Putamen (tissue), 1 donor: Measurements from ENCODE around the gene RASGRP3.

Experiments
- DNase-seq: peaks from one replicate; pipeline ENCODE4 v3.0.0-alpha.2; 2016; ENCODE audit warnings: low spot score

Gene RASGRP3

DNA sequence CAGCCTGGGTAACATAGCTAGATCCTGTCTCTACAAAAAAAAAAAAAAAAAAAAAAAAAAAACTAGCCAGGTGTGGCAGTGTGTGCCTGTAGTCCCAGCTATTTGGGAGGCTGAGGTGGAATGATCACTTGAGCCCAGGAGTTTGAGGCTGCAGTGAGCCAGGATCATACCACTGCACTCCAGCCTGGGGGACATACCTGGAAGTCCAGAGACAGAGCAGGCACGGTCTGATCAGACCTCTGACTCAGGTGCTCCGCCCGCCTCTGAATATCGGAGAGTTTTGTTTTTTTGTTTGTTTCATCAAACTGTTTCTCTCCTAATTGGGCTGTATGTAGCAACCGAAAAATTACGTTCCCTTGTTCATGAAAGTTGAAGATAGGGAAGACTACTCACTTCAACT, 49.2 kb downstream of the RASGRP3 start:
- no peak for DNase-seq

DNA sequence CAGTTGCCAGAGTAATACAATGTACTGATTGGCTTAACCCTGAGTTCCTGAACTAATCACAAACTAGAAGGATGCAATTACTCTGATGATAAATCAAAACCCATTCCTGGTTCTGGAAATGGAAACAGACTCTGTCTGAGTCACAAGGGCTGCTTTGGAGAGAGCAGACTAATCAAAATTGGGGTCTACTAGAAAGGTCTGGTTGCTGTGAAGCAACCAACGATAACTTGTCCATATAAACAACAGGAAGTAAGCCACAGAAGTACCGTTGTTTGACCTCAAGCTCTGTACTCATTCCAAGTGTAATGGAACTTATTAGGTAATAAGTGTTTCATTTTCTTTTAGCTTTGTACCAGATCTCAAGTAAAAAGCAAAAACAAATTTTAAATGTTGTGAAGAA, 49.7 kb downstream of the RASGRP3 start:
- no peak for DNase-seq

DNA sequence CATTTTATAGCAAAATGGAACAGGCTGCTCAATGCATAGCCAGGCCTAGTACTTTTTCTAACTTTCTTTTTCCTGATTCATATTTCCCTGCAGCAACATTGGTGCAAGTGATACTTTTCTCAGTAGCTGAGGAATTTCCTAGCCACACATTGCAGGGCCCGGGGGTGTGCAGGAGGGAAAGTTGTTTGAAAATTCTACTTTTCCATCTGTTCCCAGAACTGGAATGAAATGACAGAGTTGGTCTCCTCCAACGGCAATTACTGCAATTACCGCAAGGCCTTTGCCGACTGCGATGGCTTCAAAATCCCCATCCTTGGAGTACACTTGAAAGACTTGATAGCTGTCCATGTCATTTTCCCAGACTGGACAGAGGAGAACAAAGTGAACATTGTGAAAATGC, 50.5 kb downstream of the RASGRP3 start:
- DNase-seq: no peak

DNA sequence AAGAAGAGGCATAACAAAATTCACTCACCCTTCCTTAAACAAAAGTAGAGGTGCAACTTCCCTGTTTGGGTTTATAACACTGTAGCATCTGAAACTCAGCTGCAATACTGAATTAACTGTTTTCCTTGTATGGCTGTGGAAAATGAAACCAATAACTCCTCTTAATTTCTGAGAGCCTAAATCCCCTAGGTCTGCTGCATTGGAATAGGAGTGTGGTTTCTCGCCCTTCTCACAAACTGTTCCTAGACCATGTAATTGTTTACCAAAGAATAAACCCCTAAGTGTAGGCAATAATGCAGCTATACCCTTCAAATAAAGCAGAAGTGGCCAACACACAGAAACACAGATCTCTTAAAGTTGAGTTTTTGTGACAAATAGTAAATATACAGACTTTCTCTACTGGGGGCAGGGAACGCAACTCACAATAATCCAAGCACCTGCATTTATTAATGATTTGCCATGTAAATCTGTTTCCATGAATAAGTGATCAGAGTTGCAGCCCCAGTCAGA, 52.0 kb downstream of the RASGRP3 start:
- DNase-seq: no peak

DNA sequence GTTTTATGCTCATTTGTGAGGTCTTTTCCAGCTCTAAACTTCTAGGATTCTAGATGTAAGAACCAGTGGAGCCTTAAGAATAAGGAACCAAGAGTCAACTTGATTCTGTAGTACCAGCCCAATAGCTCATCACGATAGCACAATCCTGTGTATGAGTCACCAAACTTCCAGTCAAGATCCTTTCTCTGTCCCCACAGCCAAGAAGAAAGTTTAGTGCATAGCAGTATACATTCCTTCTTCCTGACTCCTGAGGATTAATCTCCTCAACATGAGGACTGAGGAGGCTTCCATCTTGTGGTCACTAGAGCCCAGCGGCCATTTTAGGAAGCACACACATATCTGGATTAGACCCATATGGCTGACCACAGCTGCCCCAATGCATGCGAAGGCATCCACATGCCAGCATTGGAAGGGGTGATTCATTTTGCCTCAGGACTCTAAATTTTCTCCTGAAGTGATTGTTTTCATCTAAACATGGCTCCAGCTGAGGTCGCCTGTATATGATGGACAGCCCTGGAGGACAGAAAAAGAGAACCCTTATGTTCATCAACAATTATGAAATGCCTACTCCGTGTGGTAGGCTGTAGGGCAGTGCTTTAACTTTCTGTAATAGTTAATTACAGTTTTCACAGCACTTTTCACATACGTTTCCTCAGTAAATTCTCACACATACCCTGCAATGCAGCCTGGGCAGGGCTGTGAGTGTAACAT, 53.5 kb downstream of the RASGRP3 start:
- no peak for DNase-seq

DNA sequence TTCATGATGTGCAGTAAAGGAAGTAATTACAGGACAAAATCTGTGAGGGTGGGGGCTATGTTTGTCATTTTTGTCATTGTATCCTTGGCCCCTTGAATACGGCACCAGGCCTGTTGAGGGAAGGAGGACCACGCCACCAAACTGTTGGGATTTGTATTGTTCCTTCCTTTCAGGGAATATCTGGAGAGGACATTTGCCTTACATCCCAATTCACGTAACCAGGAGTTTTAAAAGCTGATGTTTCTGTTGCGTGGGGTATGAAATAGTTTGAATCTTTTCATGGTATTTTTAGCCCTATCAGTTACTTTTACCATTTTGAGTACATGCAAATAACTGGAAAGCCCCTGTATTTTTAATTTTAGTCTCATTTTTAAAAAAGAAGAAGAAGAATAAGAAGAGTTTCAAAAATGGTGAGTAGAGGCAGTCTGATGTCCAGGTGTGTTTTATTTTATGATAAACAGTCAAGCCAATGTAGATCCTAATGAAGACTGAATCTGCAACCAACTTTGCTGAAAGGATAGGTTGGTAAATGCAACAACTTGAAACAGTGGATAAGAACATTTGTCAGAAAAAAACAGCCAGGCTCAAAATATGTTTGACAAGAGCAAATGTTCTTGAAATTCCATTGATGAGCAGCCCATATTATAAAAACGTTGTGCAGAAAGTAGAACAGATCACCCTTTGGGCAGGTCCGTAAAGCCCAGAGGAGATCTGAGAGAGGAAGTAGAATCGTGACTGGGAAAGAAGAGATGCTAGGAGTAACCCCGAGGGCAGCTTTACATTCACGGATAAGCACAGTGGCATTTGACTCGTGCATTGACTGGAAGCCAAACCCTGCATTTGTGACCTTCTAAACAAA, 54.5 kb downstream of the RASGRP3 start:
- no peak for DNase-seq

DNA sequence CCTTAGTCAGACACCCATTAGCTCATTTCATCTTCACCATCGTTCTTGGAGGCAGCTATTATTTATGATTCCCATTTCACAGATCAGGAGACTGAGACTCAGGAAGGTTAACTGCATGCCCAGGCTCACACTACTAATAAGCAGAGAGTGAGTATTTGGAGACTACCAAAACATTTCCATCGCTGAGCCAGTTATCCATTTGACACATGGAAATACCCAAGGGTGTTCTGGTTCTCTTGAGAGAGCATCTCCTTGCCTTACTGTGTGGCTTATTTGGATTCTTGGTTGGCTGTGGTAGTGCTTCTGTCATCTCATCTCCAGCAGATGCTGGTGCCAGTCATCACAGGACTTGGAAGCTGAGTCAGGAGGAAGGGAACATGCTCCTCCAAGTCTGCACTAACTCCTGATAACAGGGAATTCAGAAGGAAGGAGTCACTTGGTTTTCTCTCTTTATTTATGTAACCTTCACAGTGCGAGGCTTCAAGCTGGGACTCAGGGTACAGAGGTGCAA, 55.2 kb downstream of the RASGRP3 start:
- no peak for DNase-seq

DNA sequence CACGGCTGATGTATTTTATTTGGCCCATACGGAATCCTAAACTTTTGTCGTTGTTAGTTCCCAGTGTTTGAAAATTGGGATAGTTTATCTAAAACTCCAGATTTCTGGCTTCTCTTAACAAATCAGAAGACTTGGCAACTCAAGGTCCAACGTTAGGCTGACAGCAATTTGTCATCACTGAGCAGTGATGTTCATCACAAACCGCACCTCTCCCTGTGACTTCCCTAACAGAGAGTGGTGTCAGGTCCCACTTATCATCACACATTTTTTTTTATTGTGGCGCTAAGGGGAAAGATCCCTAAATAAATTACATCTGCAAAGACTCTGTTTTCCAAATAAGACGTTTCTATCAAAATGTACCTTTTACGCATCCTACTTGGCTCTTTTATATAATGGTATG, 55.7 kb downstream of the RASGRP3 start:
- DNase-seq: no peak

DNA sequence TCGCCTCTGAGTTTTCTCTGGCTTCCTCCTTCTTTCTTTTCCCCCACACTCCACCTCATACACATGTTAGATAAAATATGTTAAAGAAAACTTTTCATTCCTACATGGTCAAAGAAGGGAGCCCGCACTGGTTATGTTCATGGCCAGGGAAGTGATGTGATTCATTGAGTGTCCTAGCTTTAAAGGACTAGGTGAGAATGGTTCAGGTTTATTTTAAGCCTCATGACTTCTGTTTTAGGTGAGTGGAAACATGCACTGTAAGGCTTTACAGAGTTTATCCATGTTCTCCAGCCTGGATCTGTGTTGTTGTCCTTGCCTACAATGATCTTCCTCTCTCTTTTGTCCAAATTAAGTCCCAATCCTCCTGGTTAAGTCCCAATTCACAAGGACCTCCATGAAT, 56.5 kb downstream of the RASGRP3 start:
- DNase-seq: no peak

DNA sequence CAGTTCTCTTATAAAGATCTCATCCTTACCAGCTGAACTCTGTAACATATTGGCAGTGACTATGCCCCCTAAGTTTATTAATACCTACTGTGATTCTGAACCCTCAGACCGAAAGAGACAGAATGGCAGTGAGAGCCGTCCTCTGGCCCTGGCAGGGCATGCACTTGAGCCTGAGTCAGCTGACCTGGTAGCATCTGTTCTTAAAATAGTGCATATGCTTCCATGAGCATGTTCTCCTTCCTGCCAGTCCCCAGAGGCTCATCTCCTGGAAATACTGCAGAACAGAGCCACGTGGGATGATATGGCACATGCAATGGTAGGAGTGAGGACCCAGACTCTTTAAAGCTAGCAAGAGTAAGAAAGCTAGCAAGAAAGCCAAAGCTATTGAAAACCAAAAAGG, 59.0 kb downstream of the RASGRP3 start:
- DNase-seq: no peak

DNA sequence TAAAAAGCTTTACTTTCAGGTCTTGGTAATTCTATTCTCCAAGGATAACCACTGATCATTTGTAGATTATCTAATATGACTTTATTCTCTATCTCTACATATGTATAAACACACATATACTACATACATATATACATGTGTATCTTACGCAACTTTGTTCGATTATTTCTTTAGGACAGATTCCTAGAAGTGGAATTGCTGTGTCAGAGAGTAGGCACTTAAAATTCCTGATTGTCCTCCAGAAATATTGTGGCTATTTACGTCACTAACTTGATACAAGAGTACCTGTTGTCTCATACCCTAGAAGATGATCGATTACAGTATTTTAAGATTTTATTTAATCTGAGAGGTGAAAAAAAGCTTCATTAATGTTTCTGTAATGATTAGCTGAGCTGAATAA, 64.8 kb downstream of the RASGRP3 start:
- no peak for DNase-seq

DNA sequence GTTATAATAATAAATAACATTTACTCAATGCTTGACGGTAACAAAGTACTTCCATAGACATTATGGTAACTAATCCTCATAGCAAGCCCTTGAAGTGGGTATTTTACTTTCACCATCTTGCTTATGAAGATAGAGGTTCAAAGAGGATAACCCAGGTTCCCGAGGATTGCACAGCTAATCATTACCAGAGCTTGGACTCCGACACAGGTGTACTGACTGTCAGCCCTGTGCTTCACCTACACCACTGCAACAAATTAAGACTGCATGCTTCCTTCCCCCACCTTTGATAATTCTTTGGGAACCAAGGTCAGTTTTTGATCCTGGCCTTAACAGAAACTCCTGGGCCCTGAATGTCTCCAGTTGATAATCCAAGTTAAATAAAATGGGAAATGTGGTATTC, 73.8 kb downstream of the RASGRP3 start:
- no peak for DNase-seq

DNA sequence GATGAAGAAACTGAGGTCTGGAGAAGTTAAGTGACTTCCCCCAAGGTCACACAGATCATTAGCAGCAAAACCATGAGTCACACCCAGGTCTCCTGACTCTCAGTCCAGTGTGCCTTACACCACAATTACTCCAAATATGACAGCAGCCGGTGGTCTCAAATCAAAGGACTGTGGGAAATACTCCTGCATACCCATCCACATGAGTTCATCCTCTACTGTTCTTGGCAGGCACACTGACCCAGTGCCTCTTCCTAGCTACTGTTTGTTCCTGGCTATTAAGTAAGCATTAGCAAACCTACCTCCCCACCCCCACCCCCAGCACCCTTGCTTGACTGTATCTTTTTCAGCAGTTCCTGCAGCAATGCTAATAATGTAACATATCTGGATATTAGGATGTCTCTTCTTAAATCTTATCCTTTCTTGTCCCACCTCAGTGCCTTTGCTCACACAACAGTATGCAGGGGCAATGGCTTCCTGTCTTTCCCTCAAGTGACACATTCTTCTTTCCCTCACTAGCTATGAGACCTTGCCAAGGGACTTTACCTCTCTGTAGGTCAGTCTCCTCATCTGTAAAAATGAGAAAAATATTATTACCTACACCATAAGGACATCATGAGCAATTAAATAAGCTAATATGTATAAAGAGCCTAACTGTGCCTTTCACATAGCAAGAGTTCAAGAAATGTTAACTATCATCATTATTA, 76.5 kb downstream of the RASGRP3 start:
- no peak for DNase-seq

DNA sequence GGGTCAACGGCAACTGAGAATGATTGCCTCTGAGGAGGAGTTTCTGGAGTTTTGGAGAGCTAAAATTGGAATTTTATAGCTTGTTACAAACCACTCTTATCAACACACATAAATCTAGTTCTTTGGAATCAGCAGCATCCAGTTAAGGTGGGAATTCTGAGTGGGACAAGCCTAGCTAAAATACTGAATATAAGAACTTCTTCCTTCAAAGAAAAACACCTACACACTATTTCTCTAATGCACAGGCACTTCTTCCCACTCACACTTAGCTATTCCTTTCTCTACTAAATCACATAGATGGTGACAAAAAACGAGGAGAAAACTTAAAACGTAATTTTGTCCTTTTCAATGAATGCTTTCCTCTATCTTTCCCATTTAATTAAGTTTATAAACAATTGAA, 79.2 kb downstream of the RASGRP3 start:
- peak; percentile 52 for DNase-seq

DNA sequence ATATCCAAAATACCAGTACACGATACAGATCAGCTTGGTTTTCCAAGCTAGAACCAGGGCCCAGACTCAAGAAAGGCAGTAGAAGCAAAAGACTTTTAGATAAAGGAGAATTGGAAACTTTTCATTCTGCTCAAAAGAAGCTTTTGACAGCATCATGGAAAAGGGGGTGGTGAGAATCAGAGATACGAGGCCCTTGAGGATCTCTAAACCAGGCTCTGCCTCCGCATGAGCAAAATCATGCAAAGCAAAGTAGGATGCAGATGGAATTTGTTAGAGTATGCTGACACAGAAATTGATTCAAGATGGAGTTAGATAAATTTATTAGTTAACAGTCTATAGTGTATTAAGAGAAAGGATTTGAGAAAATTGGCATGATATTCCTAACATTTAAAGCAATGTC, 82.9 kb downstream of the RASGRP3 start:
- peak; percentile 61 for DNase-seq

DNA sequence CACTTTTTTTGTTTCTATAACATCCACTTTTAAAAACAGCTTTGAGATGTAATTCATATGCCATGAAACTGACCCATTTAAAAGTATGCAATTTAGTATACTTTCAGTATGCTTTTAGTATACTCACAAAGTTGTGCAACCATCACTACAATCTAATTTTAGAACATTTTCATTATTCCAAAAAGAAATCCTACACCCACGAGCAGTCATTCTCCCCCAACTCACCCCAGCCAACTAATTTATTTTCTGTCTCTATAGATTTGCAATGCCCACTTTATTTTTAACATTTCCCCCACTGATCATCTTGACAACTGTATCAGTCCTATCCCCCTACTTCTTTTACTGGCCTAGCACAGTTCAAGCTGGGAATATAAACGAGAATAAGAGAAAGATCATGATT, 83.6 kb downstream of the RASGRP3 start:
- no peak for DNase-seq

DNA sequence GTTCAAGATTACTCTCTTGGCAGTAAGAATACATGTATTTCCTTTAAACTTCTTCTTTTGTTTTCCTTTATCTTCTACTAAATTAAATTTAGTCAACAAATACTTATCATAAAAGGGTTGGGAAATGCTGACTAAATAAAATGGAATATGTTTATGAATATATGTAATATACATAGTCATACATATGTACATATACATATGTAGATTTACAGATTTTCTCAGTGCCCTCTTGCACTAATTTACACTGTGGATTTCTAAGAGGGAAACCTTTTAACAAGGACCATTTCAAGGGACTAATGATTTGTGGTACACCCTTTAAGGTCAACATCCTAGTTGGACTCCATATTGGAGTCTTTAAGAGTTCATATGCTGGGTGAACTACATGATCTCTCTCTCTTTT, 85.4 kb downstream of the RASGRP3 start:
- DNase-seq: no peak

DNA sequence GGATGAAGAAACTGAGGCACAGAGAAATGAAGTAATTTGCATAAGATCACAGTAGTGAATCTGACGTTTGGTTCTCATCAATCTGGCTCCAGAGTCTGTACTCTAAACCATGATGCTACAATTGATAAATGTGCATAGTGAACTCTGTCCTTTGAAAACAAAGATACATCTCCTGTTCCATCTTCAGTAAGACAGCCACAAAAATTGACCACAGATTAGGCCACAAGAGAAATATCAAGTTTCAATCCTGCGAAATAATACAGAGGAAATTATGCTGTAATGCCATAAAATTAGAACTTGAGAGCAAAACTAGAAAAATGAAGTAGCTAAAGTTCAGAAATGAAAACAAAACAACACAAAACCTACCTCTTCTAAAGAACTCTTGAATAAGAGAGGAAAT, 94.2 kb downstream of the RASGRP3 start:
- no peak for DNase-seq

DNA sequence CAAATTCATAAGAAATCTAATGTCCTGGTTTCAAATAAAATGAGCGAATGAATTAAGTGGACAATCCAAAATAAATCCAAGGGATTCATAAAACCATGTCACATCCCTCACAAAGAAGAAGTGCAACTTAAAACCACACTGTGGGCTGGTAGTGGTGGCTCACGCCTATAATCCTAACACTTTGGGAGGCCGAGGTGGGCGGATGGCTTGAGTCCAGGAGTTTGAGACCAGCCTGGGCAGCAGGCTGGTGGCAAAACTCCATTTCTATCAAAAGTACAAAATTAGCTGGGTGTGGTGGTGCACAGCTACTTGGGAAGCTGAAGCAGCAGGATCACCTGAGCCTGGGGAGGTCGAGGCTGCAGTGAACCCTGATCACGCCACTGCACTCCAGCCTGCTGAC, 97.2 kb downstream of the RASGRP3 start:
- no peak for DNase-seq

DNA sequence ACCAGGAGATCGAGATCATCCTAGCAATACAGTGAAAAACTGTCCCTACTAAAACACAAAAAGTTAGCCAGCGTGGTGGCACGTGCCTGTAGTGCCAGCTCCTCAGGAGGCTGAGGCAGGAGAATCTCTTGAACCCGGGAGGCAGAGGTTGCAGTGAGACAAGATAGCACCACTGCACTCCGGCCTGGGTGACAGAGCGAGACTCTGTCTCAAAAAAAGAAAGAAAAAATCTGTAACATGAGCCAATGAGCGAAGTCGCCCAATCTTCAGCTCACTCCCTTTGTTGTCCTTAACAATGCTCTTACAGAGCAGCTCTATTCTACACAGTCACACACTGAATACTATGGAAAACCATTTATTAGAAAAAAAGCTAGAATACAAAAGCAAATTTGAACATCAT, 100.6 kb downstream of the RASGRP3 start:
- DNase-seq: peak; percentile 71

DNA sequence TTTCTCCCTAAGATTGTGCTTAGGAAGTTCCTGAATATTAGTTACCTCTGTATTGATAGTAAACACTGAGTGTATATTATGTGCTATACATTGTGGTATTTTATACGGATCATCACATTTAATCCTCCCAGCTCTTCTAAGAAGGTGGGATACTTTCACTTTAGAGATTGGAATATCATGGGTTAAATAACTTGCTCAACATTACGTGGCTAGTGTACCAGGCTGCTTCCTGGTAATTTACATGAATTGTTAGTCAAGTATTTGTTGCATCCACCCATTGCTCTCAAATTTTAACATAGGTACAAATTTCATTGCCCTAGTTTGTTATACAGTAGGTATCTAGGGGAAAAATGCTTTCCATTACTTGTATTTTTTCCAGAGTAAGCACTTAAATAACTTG, 101.2 kb downstream of the RASGRP3 start:
- DNase-seq: no peak

DNA sequence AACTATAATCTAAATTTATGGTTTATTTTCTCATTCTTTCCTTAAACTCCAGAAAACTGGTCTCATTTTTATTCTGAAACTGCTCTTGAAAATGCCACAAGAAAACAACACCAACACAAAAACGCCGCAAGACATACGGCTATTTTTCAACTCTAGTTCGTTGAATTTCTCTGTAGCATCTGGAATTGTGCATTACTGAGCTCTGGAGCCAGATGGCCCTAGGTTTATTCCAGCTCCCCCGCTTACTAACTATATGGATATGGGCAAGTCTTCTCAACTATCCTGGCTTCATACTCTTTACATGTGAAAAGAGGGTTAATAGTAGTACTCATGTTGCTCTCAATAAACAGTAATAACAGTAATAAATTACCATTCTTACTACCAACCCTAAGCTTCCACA, 102.8 kb downstream of the RASGRP3 start:
- no peak for DNase-seq

DNA sequence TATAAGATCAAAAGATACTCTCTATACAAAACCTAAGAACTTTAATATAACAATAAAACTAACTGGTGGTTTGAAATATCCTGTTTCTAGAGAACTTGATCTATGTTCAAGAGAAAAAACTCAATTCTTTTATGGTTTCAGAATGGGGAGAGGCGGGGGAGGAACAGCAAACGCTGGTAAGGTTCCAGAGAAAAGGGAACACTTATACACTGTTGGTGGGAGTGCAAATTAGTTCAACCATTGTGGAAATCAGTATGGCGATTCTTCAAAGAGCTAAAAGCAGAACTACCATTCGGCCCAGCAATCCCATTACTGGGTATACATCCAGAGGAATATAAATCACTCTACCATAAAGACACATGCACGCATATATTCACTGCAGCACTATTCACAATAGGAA, 105.4 kb downstream of the RASGRP3 start:
- DNase-seq: no peak
